Activated naive CD4-positive, alpha-beta T cell treated with anti-CD3 and anti-CD28 coated beads, Interleukin-2, amount 50 U/mL, for 72 hours (primary cell): ENCODE data around the gene WIZ. TPM values are rescaled to one million over a fixed set of nuclear protein-coding genes. Genes with fewer than 3 reads are reported as not detected.

Source experiments
- ATAC-seq, 2 donors: fragments of 150-1000 bp; cut with Tn5 transposase; 2 replicates each; pipeline ENCODE4 v1.10.0; 2021; ENCODE audit warnings: mild to moderate bottlenecking in 2 of 2, moderate library complexity in 2 of 2
- DNase-seq, 2 donors: peaks; one replicate each; pipeline ENCODE4 v3.0.0; 2021 to 2022; ENCODE audit warnings: low spot score in 2 of 2
- H3K27ac Mint-ChIP-seq, 2 donors: one replicate each; pipeline ENCODE4 v1.8.0; 2022; ENCODE audit warnings: mild to moderate bottlenecking in 2 of 2, mixed read lengths in 2 of 2
- H3K36me3 Mint-ChIP-seq, 2 donors: one replicate each; pipeline ENCODE4 v1.8.0; 2022; ENCODE audit warnings: mixed read lengths in 2 of 2
- H3K9me3 Mint-ChIP-seq, 2 donors: one replicate each; pipeline ENCODE4 v1.8.0; 2022; ENCODE audit warnings: mixed read lengths in 2 of 2
- total RNA-seq, 2 donors: library from RNA; stranded (reverse); gene quantifications; one replicate each; pipeline ENCODE4 v1.2.3, GENCODE V29; 2022

Gene WIZ
- total RNA-seq, 2 donors from 2014 or later, result 18.4 to 19.8 TPM

GRCh38 chr19:15471639-15472101, 21.9 kb upstream of the WIZ start:
- H3K9me3 Mint-ChIP-seq, result no peaks in the 10 kb centered on the region
- no peak overlapping the region for H3K27ac Mint-ChIP-seq
- DNase-seq (peak in 1 of 2 donors; percentile 53), ATAC-seq (no peak)
- H3K36me3 Mint-ChIP-seq, result peaks cover 0 to 14% of the 10 kb centered on the region in 2 donors

GRCh38 chr19:15469513-15470297, 19.9 kb upstream of the WIZ start:
- DNase-seq (peak in 1 of 2 donors; percentile 37), ATAC-seq (peak; percentile 15 to 27)
- Mint-ChIP-seq H3K9me3 (no peaks in the 10 kb centered on the region), H3K36me3 (peaks cover 0 to 20% of the 10 kb centered on the region in 2 donors), H3K27ac (peak overlapping the region in 1 of 2 donors; percentile 90)

GRCh38 chr19:15468675-15469512, 19.1 kb upstream of the WIZ start:
- no peak for ATAC-seq
- peaks cover under 1 to 22% of the 10 kb centered on the region in 2 donors for H3K36me3 Mint-ChIP-seq
- H3K27ac Mint-ChIP-seq, result peak overlapping the region in 1 of 2 donors; percentile 62
- peak in 1 of 2 donors; percentile 52 for DNase-seq
- no peaks in the 10 kb centered on the region for H3K9me3 Mint-ChIP-seq

- ATAC-seq, result no peak
- H3K27ac Mint-ChIP-seq, result peak overlapping the region in 1 of 2 donors; percentile 89
- H3K9me3 Mint-ChIP-seq, result no peaks in the 10 kb centered on the region
- H3K36me3 Mint-ChIP-seq, result peaks cover 9 to 33% of the 10 kb centered on the region in 2 donors
- peak in 1 of 2 donors; percentile 20 for DNase-seq
These were observed 18.0 kb upstream of the WIZ start for GRCh38 chr19:15467734-15468214.

DNA sequence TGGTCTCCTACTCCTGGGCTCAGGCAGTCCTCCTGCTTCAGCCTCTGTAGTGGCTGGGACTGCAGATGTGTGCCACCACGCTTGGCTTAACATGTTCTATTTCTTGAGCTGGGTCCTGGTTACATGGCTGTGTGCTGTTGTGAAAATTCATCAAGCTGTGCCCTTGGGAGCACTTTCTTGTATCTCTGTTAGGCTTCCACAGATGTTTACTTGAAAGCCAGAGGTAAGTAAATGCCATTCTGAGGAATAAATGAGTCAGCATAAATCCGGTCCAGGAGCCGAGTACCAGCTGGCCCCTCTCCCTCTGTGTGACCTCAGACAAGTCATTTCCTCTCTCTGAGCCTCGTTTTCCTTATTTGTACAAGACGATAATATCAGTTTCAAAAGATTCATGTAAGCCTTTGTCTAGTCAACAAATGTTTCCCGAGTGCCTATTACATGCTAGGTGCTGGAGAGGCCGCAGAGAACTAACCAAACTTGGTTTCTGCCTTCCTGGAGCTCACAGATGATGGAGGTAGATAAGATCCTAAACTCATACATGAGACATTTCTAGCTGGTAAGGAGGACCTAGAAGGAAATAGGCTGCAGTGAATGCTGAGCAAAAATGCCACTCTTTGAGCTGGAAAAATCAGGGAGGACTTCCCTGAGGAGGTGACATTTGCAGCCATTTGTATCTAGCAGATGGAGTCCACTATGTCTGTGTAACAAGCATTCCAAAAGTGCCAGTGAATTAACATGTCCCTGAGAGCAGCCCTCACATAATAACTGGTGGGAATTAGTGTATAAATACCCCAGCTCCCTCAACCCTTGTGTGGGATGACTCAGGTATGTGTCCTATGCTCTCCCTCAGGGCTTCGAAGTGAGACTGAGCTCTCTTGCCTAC, 17.3 kb upstream of the WIZ start:
- peaks cover 14 to 36% of the 10 kb centered on the region in 2 donors for H3K36me3 Mint-ChIP-seq
- no peaks in the 10 kb centered on the region for H3K9me3 Mint-ChIP-seq
- ATAC-seq (peak; percentile 72 to 81), DNase-seq (peak; percentile 48 to 67)
- H3K27ac Mint-ChIP-seq, result peak overlapping the region; percentile 89 to 94

GRCh38 chr19:15464394-15465385, 14.9 kb upstream of the WIZ start, which contains the start of gene RASAL3:
TSS of gene RASAL3 (minus strand) at chr19:15464544. CDS start at chr19:15464358, 186 bp downstream.
- peak; percentile 59 to 70 for DNase-seq
- Mint-ChIP-seq H3K9me3 (no peaks in the 10 kb centered on the region), H3K27ac (peak within 1 kb of the TSS; percentile 95 to 96), H3K36me3 (peaks cover 23 to 40% of the 10 kb centered on the region in 2 donors)
- peak; percentile 55 to 59 for ATAC-seq

DNA sequence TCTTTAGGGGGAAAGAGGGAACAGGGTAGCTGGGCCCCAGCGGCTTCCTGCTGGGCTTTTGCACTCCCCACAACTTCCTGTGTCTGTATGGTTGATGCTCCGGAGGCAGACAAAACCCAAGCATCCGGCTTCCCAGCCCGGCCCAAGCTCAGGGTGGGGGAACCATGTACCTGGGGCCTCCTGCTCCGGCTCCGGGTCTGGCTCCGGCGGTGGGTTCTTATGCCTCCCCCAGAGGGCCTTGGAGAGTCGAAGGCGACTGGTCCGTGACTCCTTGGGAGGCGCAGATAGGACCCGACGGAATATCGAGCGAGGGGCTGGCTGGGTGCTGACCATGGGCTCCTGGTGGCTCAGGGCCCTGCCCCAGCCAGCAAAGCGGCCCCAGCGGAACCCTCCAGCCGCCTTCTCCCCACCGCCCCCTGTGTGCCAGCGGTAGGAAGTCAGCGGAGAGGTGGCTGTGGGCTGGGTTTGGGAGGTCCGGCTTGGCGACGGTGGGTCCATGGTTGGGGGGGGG, 14.2 kb upstream of the WIZ start:
- Mint-ChIP-seq H3K36me3 (peaks cover 23 to 41% of the 10 kb centered on the region in 2 donors), H3K27ac (peak overlapping the region; percentile 95 to 96)

DNA sequence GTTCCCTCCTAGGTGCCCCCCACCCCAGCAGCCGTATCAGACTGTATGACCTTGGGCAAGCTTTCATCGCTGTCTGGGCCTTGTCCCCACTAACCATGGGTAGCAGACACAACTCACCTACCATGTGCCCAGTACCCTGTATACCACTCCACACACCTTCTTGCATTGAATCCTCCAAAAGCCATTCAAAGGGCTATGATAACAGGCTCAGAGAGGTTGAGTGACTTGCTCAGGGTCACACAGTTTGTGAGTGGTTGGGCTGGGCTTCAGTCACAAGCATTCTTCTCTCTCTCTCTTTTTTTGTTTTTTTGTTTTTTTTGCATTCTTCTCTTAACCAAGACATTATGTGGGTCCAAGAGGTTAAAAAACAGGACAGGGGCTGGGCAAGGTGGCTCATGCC, 11.9 kb upstream of the WIZ start:
- H3K9me3 Mint-ChIP-seq, result no peaks in the 10 kb centered on the region
- H3K27ac Mint-ChIP-seq, result peak overlapping the region; percentile 89 to 95
- ATAC-seq, result no peak
- H3K36me3 Mint-ChIP-seq, result peaks cover 23 to 35% of the 10 kb centered on the region in 2 donors
- DNase-seq, result no peak

More for the DNA sequence above, 14.2 kb upstream of the WIZ start:
- ATAC-seq, result peak; percentile 67 to 68
- DNase-seq, result peak; percentile 68 to 80
- no peaks in the 10 kb centered on the region for H3K9me3 Mint-ChIP-seq

GRCh38 chr19:15457701-15458484, 8.1 kb upstream of the WIZ start:
- peaks cover 22 to 40% of the 10 kb centered on the region in 2 donors for H3K36me3 Mint-ChIP-seq
- DNase-seq (no peak), ATAC-seq (no peak)
- H3K27ac Mint-ChIP-seq, result peak overlapping the region in 1 of 2 donors; percentile 74
- no peaks in the 10 kb centered on the region for H3K9me3 Mint-ChIP-seq

- no peaks in the 10 kb centered on the region for H3K9me3 Mint-ChIP-seq
- ATAC-seq (peak in 1 of 2 donors; percentile 49), DNase-seq (no peak)
- peaks cover 18 to 36% of the 10 kb centered on the region in 2 donors for H3K36me3 Mint-ChIP-seq
- H3K27ac Mint-ChIP-seq, result no peak overlapping the region
These were observed 7.3 kb upstream of the WIZ start for GRCh38 chr19:15456871-15457700.

GRCh38 chr19:15456441-15456840, 6.7 kb upstream of the WIZ start:
- ATAC-seq (no peak), DNase-seq (no peak)
- peak overlapping the region in 1 of 2 donors; percentile 59 for H3K27ac Mint-ChIP-seq
- peaks cover 12 to 37% of the 10 kb centered on the region in 2 donors for H3K36me3 Mint-ChIP-seq
- H3K9me3 Mint-ChIP-seq, result no peaks in the 10 kb centered on the region

- DNase-seq, result no peak
- Mint-ChIP-seq H3K36me3 (peaks cover 12 to 42% of the 10 kb centered on the region in 2 donors), H3K9me3 (no peaks in the 10 kb centered on the region), H3K27ac (peak overlapping the region in 1 of 2 donors; percentile 59)
- ATAC-seq, result no peak
These were observed 6.2 kb upstream of the WIZ start for GRCh38 chr19:15455996-15456395.
